CD4-positive, CD25-positive, alpha-beta regulatory T cell (primary cell): Measurements from ENCODE around the gene PLEKHH3. TPM values are rescaled to one million over a fixed set of nuclear protein-coding genes. Genes with fewer than 3 reads are reported as not detected.

Experiments
- ATAC-seq, 2 donors: fragments of 150-1000 bp; cut with Tn5 transposase; one replicate each; pipeline ENCODE4 v1.10.0; 2021; ENCODE audit warnings: low read depth in 2 of 2, moderate number of reproducible peaks in 2 of 2, moderate library complexity in 1 of 2
- DNase-seq, 3 donors: peaks; one replicate each; pipeline versions ENCODE4 v3.0.0 to v3.0.0-alpha.2; 2012 to 2022; ENCODE audit warnings: mixed read lengths in 1 of 3
- H3K27ac ChIP-seq: one replicate; pipeline ENCODE4 v1.7.0; 2013; ENCODE audit warnings: mild to moderate bottlenecking, low read length; ENCODE audit not compliant: insufficient read depth, poor library complexity, severe bottlenecking
- H3K27me3 ChIP-seq: one replicate; pipeline ENCODE4 v1.7.0; 2013; ENCODE audit warnings: low read length; ENCODE audit not compliant: control insufficient read depth, insufficient read depth
- H3K36me3 ChIP-seq: one replicate; pipeline ENCODE4 v1.7.0; 2013; ENCODE audit warnings: mild to moderate bottlenecking, low read length, moderate library complexity; ENCODE audit not compliant: control insufficient read depth, insufficient read depth
- H3K4me1 ChIP-seq: 2 replicates; pipeline ENCODE4 v1.7.0; 2013; ENCODE audit warnings: mild to moderate bottlenecking, low read length; ENCODE audit not compliant: insufficient read depth, control insufficient read depth, poor library complexity, severe bottlenecking
- H3K4me3 ChIP-seq: one replicate; pipeline ENCODE4 v1.7.0; 2013; ENCODE audit warnings: low read depth, mild to moderate bottlenecking, low read length, moderate library complexity
- H3K9me3 ChIP-seq, 2 experiments: 1 replicate in 1 of 2; 2 replicates in 1 of 2; pipeline ENCODE4 v1.7.0; 2013; ENCODE audit warnings: low read length in 2 of 2, mild to moderate bottlenecking in 1 of 2, moderate library complexity in 1 of 2; ENCODE audit not compliant: control insufficient read depth in 2 of 2
- H3K27ac Mint-ChIP-seq, 3 donors: one replicate each; pipeline ENCODE4 v1.8.0; 2020 to 2022; ENCODE audit warnings: mild to moderate bottlenecking in 3 of 3, mixed read lengths in 3 of 3, moderate library complexity in 2 of 3
- H3K27me3 Mint-ChIP-seq: one replicate; pipeline ENCODE4 v1.8.0; 2022; ENCODE audit warnings: mild to moderate bottlenecking, mixed read lengths
- H3K36me3 Mint-ChIP-seq: one replicate; pipeline ENCODE4 v1.8.0; 2020; ENCODE audit warnings: mixed read lengths
- H3K4me1 Mint-ChIP-seq, 4 donors: one replicate each; pipeline ENCODE4 v1.8.0; 2020 to 2022; ENCODE audit warnings: mixed read lengths in 4 of 4, mild to moderate bottlenecking in 1 of 4
- H3K4me3 Mint-ChIP-seq, 4 donors: one replicate each; pipeline ENCODE4 v1.8.0; 2020 to 2022; ENCODE audit warnings: mild to moderate bottlenecking in 4 of 4, mixed read lengths in 4 of 4, moderate library complexity in 3 of 4
- H3K9me3 Mint-ChIP-seq, 7 donors: one replicate each; pipeline ENCODE4 v1.8.0; 2020 to 2022; ENCODE audit warnings: mixed read lengths in 7 of 7, mild to moderate bottlenecking in 3 of 7, moderate library complexity in 2 of 7
- polyA plus RNA-seq, 4 donors: library from polyadenylated mRNA; unstranded; fragments of 300-500 nt; fragmentation: Illumina TruSeq; gene quantifications; one replicate each; pipeline ENCODE4 v1.2.3, GENCODE V29; 2021
- total RNA-seq: library from RNA; stranded (reverse); gene quantifications from one replicate; pipeline ENCODE4 v1.2.3, GENCODE V29; 2022

Gene PLEKHH3
- total and polyA plus RNA-seq, 5 donors from 2014 or later: 0.38 to 4.8 (median 0.89) TPM

GRCh38 chr17:42704837-42705494 lies 28.2 kb upstream of the PLEKHH3 start:
- no peaks in the 10 kb centered on the region for H3K9me3 ChIP-seq
- peaks cover 64% of the 10 kb centered on the region for H3K4me1 ChIP-seq
- H3K27ac ChIP-seq: peak overlapping the region; percentile 18
- DNase-seq (peak in 1 of 3 donors; percentile 63), ATAC-seq (peak; percentile 6 to 46)
- H3K36me3 ChIP-seq: peaks cover 82% of the 10 kb centered on the region
- Mint-ChIP-seq H3K27ac (peak overlapping the region in 2 of 3 donors; percentile 67 to 78), H3K4me3 (peak overlapping the region; percentile 1 to 69 (median 60)), H3K9me3 (peaks cover 0 to 1% (median 0%) of the 10 kb centered on the region in 7 donors), H3K36me3 (peaks cover 64% of the 10 kb centered on the region), H3K27me3 (no peaks in the 10 kb centered on the region), H3K4me1 (peaks cover 12 to 70% (median 43%) of the 10 kb centered on the region in 4 donors)
- peak overlapping the region; percentile 19 for H3K4me3 ChIP-seq
- H3K27me3 ChIP-seq: no peaks in the 10 kb centered on the region

DNA sequence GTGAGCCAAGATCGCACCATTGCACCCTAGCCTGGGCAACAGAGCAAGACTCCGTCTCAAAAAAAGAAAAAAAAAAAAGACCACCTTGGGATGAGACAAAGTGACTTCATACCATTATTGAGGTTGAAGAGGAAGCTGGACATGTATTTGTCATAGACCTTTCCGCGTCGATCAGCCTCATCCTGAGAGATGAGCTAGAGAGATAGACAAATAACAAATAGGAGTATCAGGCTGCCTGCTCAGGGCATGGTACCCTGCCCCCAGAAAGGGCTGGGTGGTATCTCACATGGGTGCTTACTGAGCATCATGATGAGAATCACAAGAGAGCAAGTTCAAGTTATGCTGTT lies 27.7 kb upstream of the PLEKHH3 start:
- H3K27ac Mint-ChIP-seq: peak overlapping the region in 1 of 3 donors; percentile 78
- H3K36me3 ChIP-seq: peaks cover 80% of the 10 kb centered on the region
- H3K27ac ChIP-seq: peak overlapping the region; percentile 18
- ATAC-seq (no peak), DNase-seq (no peak)
- no peaks in the 10 kb centered on the region for H3K27me3 ChIP-seq
- H3K4me1 ChIP-seq: peaks cover 59% of the 10 kb centered on the region
- peak overlapping the region; percentile 19 for H3K4me3 ChIP-seq
- H3K9me3 ChIP-seq: no peaks in the 10 kb centered on the region
- no peaks in the 10 kb centered on the region for H3K27me3 Mint-ChIP-seq
- H3K4me3 Mint-ChIP-seq: peak overlapping the region in 3 of 4 donors; percentile 54 to 69 (median 65)
- peaks cover 60% of the 10 kb centered on the region for H3K36me3 Mint-ChIP-seq
- H3K9me3 Mint-ChIP-seq: peaks cover 0 to 1% (median 0%) of the 10 kb centered on the region in 7 donors
- peaks cover 12 to 66% (median 43%) of the 10 kb centered on the region in 4 donors for H3K4me1 Mint-ChIP-seq

- peaks cover 76% of the 10 kb centered on the region for H3K36me3 ChIP-seq
- Mint-ChIP-seq H3K4me3 (no peak overlapping the region), H3K36me3 (peaks cover 54% of the 10 kb centered on the region), H3K27ac (no peak overlapping the region), H3K9me3 (peaks cover 0 to 1% (median 0%) of the 10 kb centered on the region in 7 donors), H3K27me3 (no peaks in the 10 kb centered on the region), H3K4me1 (peaks cover 6 to 46% (median 27%) of the 10 kb centered on the region in 4 donors)
- no peaks in the 10 kb centered on the region for H3K9me3 ChIP-seq
- no peaks in the 10 kb centered on the region for H3K27me3 ChIP-seq
- no peak for DNase-seq
- no peak for ATAC-seq
- H3K4me3 ChIP-seq: no peak overlapping the region
- H3K27ac ChIP-seq: no peak overlapping the region
- peaks cover 40% of the 10 kb centered on the region for H3K4me1 ChIP-seq
Observed at GRCh38 chr17:42702446-42702845, 25.7 kb upstream of the PLEKHH3 start.

GRCh38 chr17:42700586-42701289 lies 23.9 kb upstream of the PLEKHH3 start:
- Histone ChIP-seq H3K36me3 (peaks cover 70% of the 10 kb centered on the region), H3K4me3 (no peak overlapping the region), H3K4me1 (peaks cover 23% of the 10 kb centered on the region), H3K9me3 (no peaks in the 10 kb centered on the region), H3K27ac (no peak overlapping the region), H3K27me3 (no peaks in the 10 kb centered on the region)
- no peaks in the 10 kb centered on the region for H3K27me3 Mint-ChIP-seq
- H3K4me3 Mint-ChIP-seq: no peak overlapping the region
- DNase-seq: no peak
- H3K9me3 Mint-ChIP-seq: no peaks in the 10 kb centered on the region
- peak overlapping the region in 1 of 3 donors; percentile 29 for H3K27ac Mint-ChIP-seq
- peaks cover 54% of the 10 kb centered on the region for H3K36me3 Mint-ChIP-seq
- no peak for ATAC-seq
- H3K4me1 Mint-ChIP-seq: peaks cover 0 to 29% (median 17%) of the 10 kb centered on the region in 4 donors

DNA sequence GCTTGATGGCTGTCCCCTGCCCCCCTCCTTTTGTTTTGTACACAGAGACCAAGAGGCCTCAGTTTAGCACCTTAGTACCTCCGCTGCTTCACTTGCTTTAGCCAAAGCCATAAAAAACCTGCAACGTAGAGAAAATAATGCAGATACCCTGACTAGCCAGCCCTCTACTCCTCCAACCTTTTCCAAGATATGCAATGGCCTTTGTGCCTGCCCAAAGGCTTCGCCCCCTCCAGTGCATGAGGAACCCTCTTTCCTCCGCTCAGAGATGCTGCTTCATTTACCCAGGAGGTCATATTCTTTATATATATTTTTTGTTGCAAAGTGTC lies 22.6 kb upstream of the PLEKHH3 start:
- peaks cover 0 to 16% (median 7%) of the 10 kb centered on the region in 4 donors for H3K4me1 Mint-ChIP-seq
- peak overlapping the region in 1 of 3 donors; percentile 59 for H3K27ac Mint-ChIP-seq
- H3K4me3 Mint-ChIP-seq: no peak overlapping the region
- Histone ChIP-seq H3K27me3 (no peaks in the 10 kb centered on the region), H3K36me3 (peaks cover 63% of the 10 kb centered on the region), H3K27ac (no peak overlapping the region), H3K4me3 (no peak overlapping the region), H3K4me1 (peaks cover 10% of the 10 kb centered on the region), H3K9me3 (no peaks in the 10 kb centered on the region)
- no peaks in the 10 kb centered on the region for H3K27me3 Mint-ChIP-seq
- no peaks in the 10 kb centered on the region for H3K9me3 Mint-ChIP-seq
- ATAC-seq: no peak
- H3K36me3 Mint-ChIP-seq: peaks cover 44% of the 10 kb centered on the region
- no peak for DNase-seq

GRCh38 chr17:42698736-42699414 lies 22.1 kb upstream of the PLEKHH3 start:
- Histone ChIP-seq H3K4me3 (no peak overlapping the region), H3K36me3 (peaks cover 60% of the 10 kb centered on the region), H3K27me3 (no peaks in the 10 kb centered on the region), H3K9me3 (no peaks in the 10 kb centered on the region), H3K27ac (no peak overlapping the region), H3K4me1 (peaks cover 5% of the 10 kb centered on the region)
- H3K4me3 Mint-ChIP-seq: no peak overlapping the region
- no peak for ATAC-seq
- peaks cover 40% of the 10 kb centered on the region for H3K36me3 Mint-ChIP-seq
- H3K27ac Mint-ChIP-seq: peak overlapping the region in 2 of 3 donors; percentile 56 to 59
- no peaks in the 10 kb centered on the region for H3K9me3 Mint-ChIP-seq
- no peak for DNase-seq
- H3K27me3 Mint-ChIP-seq: no peaks in the 10 kb centered on the region
- H3K4me1 Mint-ChIP-seq: peaks cover 0 to 10% (median 5%) of the 10 kb centered on the region in 4 donors

- Mint-ChIP-seq H3K4me1 (peaks cover 0 to 5% (median 2%) of the 10 kb centered on the region in 4 donors), H3K27me3 (no peaks in the 10 kb centered on the region), H3K4me3 (no peak overlapping the region), H3K9me3 (no peaks in the 10 kb centered on the region), H3K27ac (no peak overlapping the region), H3K36me3 (peaks cover 28% of the 10 kb centered on the region)
- H3K4me1 ChIP-seq: no peaks in the 10 kb centered on the region
- H3K27me3 ChIP-seq: no peaks in the 10 kb centered on the region
- no peaks in the 10 kb centered on the region for H3K9me3 ChIP-seq
- no peak for DNase-seq
- H3K4me3 ChIP-seq: no peak overlapping the region
- H3K27ac ChIP-seq: no peak overlapping the region
- no peak for ATAC-seq
- H3K36me3 ChIP-seq: peaks cover 45% of the 10 kb centered on the region
Observed at GRCh38 chr17:42697108-42697811, 20.5 kb upstream of the PLEKHH3 start.
